GM21619 (cell line): ENCODE results near the gene RINL.
A peak's percentile ranks its signal among the peaks of the same experiment; 100 is the strongest.
"Not testable (repeated sequence)": the region's sequence is repeated elsewhere in the genome, so short reads cannot be mapped to it uniquely, and the experiment has no call there.

ENCODE experiments used
- ATAC-seq: cut with Tn5 transposase; IDR thresholded peaks from one replicate; pipeline ENCODE4 v1.9.1; 2021; ENCODE audit not compliant: unreplicated experiment

Gene RINL

DNA sequence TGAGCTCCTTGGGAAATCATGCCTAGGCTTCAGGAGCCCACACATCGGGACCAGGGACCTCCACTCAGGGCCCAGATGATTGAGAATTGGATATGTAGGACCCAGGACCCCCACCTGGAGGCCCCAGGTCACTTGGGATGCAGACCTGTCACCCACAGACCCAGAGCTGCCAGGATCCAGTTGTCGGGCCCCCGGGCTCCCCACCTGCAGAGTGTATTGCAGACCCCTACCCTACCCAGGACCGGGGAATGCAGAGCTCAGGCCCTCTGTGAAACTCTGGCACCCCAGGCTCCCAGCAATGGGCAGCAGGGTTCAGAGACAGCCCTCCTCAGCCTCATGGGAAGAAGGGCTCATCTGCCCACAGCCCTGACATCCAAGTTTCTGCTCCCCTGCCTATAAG, 27.5 kb upstream of the RINL start:
- no peak for ATAC-seq

DNA sequence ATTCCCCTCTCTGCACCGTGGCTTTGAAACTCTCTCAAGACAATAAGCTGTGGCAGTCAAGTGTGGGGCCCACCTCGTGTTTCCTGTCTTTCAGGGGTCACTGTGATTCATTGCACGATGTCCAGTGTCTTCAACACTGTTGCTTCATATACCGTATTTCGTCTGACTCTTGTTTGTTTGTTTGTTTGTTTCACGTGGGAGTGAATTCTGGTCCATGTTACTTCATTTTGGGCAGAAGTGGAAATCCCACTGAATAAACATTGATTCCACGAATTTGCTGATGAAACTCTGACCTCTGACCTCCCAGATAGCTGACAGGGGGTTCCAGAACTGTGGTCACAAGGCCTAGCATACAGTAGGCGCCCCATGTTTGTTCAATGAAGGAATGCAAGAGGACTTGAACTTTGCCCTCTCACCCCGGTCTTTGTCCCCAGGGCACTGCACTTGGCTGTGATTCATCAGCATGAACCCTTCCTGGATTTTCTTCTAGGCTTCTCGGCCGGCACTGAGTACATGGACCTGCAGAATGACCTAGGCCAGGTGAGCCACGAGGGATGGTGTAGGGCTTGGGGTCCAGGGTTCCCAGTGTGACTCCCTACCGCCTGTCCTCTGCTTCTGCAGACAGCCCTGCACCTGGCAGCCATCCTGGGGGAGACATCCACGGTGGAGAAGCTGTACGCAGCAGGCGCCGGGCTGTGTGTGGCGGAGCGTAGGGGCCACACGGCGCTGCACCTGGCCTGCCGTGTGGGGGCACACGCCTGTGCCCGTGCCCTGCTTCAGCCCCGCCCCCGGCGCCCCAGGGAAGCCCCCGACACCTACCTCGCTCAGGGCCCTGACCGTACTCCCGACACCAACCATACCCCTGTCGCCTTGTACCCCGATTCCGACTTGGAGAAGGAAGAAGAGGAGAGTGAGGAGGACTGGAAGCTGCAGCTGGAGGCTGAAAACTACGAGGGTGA, 26.8 kb upstream of the RINL start:
- ATAC-seq: no peak

DNA sequence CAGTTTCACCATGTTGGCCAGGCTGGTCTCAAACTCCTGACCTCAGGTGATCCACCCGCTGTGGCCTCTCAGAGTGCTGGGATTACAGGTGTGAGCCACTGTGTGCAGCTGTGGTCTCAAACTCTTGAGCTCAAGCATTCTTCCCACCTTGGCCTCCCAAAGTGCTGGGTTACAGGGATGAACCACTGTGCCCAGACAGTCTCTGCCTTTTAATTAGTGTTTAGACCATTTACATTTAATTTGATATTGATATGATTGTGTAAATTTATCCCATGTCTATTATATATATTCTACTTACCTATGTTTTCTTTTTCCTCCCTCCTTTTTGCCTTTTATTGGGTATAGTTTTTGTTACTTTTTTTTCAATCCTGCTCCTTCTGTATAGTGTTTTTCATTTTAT, 23.6 kb upstream of the RINL start:
- ATAC-seq: no peak

DNA sequence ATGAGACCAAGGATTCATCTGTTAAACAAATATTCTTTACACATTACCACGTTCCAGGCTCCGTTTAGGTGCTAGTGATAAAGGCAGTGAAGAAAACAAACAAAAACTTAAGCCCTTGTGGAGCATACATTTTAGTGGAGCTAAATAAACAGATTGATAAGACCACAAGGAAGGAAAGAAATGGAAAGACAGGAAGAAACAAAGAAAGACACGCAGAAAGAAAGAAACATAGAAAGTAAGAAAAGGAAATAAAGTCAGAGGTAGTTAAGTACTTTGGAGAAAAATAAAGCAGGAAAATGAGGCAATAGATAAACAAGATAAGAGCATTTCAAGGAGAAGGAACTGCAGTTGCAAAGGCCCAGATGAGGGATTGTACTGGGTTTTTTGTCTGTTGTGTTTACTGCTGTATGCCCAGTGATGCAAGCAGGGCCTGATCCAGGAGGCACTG, 22.7 kb upstream of the RINL start:
- no peak for ATAC-seq

DNA sequence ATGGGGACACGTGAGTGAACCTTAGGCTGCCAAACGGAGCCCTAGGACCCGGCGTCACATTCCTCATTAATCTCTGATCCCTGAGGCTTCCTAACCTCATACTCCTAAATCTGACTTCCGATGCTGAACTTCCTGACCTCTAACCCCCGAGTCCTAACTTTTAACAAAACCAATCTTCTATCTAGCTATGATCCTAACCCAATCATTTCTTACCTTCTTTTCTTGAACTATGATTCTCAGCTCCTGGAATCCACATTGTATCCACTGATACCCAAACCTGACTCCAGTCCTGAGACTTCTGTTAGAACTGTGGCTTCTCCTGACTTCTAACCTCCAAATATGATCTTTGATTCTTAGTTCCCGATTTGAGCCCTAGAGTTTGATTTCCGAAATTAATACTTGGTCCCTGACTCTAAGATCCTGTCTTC, 22.1 kb upstream of the RINL start:
- no peak for ATAC-seq

DNA sequence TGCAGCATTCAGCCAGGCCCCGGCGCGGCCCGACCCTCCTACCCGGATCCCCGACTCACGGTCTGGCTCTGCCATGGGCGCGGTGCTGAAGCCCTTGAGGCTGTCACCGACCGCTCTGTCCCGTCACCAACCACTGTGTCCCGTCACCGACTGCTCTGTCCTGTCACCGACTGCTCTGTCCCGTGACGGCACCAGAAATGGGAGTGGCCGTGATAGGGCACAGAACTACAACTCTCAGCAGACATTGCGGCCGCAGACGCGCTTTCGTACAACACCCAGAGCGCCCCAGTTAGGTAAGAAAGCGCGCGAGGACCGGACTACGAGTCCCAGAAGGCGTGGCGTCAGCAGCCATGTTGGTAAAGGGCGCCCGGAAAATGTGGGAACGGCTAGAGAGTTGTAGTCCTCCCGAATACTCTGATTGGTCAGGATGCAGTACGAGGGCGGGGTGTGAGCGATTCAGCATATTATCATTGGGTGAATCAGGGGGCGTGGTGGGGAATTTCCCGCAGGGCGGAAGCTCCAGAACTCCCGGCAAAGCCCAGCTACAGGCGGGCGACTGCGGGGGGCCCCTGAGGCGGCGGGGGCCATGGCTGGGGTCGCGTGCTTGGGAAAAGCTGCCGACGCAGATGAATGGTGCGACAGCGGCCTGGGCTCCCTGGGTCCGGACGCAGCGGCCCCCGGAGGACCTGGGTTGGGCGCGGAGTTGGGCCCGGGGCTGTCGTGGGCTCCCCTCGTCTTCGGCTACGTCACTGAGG, 21.5 kb upstream of the RINL start, which contains the start of the genes NFKBIB and SIRT2:
NFKBIB (plus strand) TSS at position 523 of the 755 bp plus-strand sequence; CDS start at position 587, 64 bp downstream.
SIRT2 (minus strand) TSS at position 172 of the 755 bp plus-strand sequence; CDS start at position 75, 97 bp downstream.
- ATAC-seq: peak; percentile 87

DNA sequence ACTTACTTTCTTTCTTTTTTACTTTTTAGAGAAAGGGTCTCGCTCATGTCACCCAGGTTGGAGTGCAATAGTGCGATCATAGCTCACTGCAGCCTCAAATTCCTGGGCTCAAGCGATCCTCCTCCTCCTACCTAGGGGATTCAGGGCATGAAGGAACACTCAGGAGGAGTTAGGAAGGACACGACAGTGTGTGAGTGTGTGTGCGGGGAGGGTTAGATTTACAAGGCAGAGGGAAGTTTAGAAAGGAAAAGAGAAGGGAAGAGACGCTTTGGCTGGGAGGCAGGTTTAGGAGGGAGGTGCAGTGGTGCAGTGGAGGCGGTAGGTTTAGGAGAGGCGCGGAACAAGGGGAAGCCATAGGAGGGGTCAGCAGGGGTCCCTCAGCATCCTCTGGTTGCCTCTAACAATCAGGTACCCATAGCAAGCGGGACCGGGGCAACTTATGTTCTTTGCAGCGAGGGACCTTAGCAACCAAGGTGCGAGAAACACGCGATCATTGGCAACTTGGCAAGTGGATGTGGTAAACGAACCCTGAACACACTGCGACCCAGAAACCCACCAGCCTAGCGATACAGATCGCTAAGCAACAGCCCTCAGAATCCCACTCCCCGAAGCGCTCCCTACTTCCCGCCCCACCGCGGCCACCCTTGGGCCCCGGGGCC, 20.8 kb upstream of the RINL start:
- no peak for ATAC-seq

DNA sequence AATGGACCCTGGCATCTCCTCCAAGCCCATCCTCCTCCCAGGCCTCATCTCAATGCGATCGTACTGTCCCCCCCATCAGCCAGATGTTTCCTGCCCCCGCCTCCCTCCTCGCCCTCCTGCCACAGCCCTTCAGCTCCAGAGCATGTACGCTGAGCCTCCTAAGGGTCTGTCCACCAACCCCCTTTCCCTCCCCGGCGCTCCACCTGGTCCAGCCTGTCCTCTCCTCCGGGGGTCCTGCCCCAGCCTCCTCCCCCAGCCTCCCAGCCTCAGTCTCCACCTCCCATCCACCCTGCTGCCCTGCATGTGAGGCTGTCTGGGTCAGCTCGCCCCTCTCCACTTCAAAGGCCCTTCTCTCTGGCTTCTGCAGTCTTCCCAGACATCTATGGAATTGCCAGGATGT, 16.9 kb upstream of the RINL start:
- no peak for ATAC-seq

DNA sequence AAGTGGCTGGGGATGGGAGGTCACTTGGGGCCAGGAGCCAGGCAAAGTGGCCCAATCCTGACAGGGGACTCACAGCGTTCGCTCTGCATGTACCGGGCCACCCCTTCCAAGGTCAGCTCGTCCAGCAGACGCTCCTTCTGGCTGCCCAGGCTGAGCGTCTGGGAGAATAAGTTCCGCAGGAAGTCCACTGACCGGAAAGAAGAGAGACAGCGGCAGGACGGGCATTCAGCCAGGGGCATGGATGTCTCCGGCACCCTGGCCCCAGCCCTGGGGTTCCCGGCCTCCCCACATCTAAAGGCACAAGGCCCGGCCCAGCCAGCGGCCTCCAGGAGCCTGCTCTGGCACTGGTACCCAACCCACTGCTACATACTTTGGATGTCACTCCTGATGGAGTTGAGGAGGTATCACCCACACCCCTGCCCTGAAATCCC, 15.3 kb upstream of the RINL start:
- no peak for ATAC-seq

DNA sequence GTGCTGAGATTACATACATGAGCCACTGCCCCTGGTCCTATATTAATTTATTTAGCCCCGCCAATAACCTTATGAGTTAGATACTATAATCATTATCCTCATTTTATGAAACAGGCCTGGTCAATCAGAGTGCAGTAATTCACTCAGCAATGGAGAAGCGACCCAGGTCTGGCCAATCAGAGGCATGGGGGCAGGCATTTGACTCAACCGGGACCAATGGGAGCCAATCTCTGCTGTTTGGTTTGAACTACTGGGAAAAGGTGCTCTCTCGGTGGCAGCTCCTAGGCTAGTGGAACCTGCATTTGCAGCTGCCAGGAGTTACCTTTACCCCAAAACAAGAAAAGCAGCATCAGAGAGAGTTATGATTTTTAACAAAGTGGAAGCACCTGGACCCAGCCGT, 14.8 kb upstream of the RINL start:
- no peak for ATAC-seq

DNA sequence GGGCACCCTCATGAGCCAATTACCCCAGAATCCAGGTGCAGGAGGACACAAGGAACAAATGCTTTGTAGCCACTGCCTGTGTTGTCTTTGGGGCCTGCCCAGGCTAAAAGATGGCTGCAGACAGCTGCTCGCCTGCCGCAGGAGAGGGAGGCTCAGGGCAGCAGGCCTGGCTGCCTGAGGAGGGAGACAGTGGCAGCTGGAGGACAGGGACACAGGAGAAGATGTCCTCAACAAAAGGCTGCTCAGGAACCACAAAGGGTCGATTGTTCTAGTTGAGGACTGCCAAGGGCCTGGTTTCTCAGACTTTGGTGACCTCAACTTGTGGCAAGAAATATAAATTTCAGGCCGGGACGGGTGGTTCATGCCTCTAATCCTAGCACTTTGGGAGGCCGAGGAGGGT, 13.7 kb upstream of the RINL start:
- no peak for ATAC-seq

DNA sequence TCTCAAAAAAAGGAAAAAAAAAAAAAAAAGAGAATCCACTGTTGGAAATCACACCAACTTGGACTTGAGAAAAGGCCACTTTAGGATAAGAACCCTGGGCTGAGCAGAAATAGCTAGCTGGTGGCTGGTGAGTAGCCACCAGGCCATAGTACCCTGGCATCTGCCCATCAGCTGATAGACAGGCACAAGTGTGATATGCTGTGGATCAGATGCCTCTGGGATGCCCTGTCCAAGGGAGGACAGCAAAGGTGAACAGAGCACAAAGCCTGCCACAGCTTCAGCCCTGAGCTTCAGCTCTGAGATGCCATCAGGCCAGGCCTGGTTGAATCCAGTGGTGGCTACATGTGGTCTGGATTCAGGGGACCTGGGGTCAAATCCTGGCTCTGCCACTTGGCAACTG, 12.6 kb upstream of the RINL start:
- ATAC-seq: no peak

DNA sequence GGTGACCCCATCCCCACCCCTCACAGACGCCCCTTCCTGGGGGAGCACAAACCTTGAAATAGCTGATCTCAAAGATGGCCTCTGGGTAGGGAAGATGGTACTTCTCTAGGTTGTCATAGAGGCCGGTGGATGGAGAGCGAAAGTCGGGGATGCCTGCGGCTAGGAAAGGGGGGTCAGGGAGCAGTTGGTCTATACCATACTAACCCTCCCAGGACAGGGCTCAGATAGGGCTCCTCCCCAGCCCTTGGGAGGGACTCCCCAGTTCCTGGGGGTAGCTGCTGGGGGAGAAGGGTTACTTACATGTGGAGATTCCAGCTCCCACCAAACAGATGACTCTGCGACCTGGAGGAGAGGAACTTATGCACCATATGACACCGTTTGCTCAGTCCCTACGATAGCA, 11.7 kb upstream of the RINL start:
- ATAC-seq: no peak

DNA sequence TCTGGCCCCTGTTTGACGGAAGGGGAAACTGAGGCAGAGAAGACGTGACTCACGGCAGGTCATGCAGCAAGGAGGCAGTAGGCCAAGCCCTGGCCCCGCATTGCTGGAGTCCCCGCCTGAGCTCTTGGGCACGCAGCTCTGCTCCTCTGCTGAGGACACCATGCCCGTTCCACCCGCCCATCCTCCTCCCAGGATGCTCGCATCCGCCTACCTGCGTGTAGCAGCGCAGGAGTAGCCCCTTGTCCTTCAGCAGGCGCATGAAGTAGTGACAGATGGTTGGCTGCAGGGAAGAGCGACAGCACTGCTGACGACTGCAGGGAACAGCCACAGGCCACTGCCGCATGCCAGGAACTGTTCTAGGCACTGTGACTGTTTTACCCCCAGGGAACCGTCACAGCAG, 10.8 kb upstream of the RINL start:
- ATAC-seq: no peak

DNA sequence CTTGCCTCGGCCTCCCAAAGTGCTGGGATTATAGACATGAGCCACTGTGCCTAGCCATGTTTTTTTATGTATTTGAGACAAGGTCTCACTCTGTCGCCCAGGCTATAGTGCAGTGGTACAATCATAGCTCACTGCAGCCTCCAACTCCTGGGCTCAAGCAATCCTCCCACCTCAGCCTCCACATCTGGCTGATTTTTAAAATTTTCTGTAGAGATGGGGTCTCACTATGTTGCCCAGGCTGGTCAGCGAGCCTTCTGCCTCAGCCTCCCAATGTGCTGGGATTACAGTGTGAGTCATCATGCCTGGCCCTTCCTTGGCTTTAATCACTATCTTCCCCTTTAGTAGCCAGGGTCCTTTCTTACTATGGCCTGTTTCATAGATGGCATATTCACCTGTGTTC, 6.6 kb upstream of the RINL start:
- not testable (repeated sequence) for ATAC-seq

DNA sequence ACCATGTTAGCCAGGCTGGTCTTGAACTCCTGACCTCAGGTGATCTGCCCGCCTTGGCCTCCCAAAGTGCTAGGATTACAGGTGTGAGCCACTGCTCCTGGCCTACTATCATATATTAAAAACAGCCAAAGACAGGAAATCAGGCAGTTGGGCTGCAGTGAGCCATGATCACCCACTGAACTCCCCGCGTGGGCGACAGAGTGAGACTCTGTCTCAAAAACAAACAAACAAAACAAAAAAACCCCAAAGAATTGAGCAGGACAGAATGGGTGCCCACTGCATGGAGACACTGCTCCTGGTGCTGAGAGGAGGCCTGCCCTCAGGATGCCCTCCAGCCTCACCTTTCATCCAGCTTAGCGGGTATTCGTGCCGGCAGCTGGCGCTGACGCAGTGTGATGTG, 5.2 kb upstream of the RINL start:
- ATAC-seq: no peak

DNA sequence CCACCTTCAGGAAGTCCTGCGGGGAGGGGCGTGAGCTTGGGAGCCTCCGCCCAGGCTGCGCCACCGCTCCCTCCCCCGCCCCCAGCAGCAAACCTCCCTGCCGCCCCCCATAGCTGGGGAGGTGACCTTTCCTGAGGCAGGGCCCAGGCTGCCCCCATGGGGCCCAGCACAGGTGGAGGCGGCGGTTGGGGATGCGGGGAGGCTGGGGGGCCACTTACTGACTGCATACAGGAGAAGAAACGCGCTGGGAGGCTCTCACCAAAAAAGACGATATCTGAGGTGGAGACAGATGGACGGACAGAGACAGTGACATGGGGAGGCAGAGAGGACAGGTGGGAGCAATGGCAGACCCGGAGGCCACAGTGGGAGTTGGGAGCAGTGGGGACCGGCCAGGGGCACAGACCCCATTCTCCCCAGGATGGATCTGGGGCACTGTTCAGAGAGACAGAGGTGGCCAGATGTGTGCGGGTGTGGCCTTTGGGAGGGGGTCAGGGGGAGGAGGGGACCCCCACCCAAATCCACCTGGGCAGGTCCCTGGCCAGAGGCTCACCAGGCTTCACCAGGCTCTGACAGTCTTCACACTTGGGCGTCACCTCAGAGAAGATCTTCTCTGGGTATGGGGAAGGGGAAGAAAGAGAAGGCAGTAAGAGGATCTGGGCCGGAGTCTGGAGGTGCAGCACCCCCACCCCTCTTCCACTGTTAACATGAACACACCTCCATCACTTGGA, 3.0 kb upstream of the RINL start:
- no peak for ATAC-seq

DNA sequence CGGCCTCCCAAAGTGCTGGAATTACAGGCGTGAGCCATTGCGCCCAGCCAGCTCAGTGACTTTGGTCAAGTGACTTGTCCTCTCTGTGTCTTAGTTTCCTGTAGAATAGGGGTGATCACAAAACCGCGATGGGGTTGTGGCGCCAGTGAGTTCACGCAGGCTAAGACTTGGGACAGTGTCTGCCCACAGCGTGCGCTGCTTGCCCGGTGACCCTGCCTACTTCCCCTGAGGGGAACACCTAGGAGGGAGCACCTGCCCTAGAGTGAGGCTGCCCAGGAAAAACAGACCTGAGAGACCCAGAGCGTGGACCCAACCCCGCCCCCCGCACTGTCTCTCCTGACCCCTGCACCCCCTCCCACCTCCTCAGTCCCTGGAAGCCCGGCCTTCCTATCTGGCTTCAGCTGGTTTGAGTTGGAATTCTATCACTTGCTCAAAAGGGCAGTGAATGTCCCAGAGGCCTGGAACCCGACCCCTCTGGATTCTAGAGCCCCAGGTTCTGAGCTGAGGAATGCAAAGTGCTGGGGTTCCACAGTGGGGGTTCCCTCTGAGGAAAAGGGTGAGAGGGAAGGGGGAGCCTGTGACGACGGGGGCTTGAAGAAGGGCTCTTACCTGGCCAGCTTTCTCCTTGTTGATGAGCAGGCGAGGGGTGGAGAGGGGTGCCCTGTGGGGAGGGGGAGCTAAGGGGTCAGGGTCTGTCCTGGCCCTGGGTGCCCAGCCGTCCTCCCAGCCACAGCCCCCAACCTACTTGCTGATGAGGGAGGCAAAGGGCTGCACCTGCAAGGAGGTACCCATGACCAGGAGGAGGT, 2.2 kb upstream of the RINL start:
- no peak for ATAC-seq

DNA sequence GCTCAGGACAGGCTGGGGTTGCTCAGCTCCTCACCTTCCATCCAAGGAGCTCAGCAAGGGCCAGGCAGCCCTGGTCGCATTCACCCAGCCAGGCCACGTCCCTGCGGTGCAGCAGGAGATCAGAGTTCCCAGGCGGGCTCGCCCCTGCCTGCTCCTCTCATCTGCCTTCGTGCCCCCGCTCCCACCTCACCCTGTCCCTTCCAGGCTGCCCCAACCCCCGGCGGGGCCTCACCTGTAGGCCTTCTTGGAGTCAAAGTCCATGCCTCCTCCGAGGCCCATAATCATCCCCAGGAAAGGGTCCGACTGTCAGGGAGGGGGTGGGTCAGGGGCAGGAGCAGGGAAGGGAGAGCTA, 1.3 kb upstream of the RINL start:
- no peak for ATAC-seq
